Endothelial cell of umbilical vein (primary cell): ENCODE results near the gene PTPN9.
A peak's percentile ranks its signal among the peaks of the same experiment; 100 is the strongest.

Experiments used
- EZH2 ChIP-seq: IDR thresholded peaks from 2 replicates; pipeline ENCODE4 v1.6.1; 2012; ENCODE audit warnings: borderline replicate concordance, low read depth, mild to moderate bottlenecking, moderate library complexity, low read length, inconsistent platforms; ENCODE audit not compliant: severe bottlenecking
- FOS ChIP-seq: IDR thresholded peaks from 2 replicates; pipeline ENCODE4 v1.6.1; 2011; ENCODE audit warnings: mild to moderate bottlenecking, low read length, moderate library complexity, borderline replicate concordance; ENCODE audit not compliant: insufficient read depth
- GATA2 ChIP-seq: IDR thresholded peaks from 2 replicates; pipeline ENCODE4 v1.7.0; 2011; ENCODE audit warnings: low read depth, mild to moderate bottlenecking, moderate library complexity, mixed read lengths, low read length; ENCODE audit not compliant: insufficient read length, insufficient read depth
- JUN ChIP-seq: IDR thresholded peaks from 2 replicates; pipeline ENCODE4 v1.6.1; 2011; ENCODE audit warnings: borderline replicate concordance, low read depth; ENCODE audit not compliant: insufficient read length, insufficient read depth
- POLR2A ChIP-seq: IDR thresholded peaks from 2 replicates; pipeline ENCODE4 v1.6.1; 2012; ENCODE audit warnings: low read depth, mild to moderate bottlenecking, control low read depth, low read length
- POLR2AphosphoS5 ChIP-seq: IDR thresholded peaks from 2 replicates; pipeline ENCODE4 v1.6.1; 2012; ENCODE audit warnings: low read depth, mild to moderate bottlenecking, control low read depth, low read length, moderate library complexity; ENCODE audit not compliant: insufficient read depth
- TF ChIP-seq, protein P1 (sequence below), 2 donors: IDR thresholded peaks; 1 replicate in 1 of 2; 2 replicates in 1 of 2; pipeline ENCODE4 v1.5.1; 2011; ENCODE audit warnings: low read length in 2 of 2, mild to moderate bottlenecking in 2 of 2, moderate library complexity in 2 of 2, control low read depth in 1 of 2, inconsistent platforms in 1 of 2, low read depth in 1 of 2; ENCODE audit not compliant: insufficient read depth in 1 of 2; ENCODE audit errors: extremely low read depth in 1 of 2
- TF ChIP-seq, protein P2 (sequence below): IDR thresholded peaks from 2 replicates; pipeline ENCODE4 v1.6.1; 2011; ENCODE audit not compliant: insufficient read depth, insufficient read length

DNA sequence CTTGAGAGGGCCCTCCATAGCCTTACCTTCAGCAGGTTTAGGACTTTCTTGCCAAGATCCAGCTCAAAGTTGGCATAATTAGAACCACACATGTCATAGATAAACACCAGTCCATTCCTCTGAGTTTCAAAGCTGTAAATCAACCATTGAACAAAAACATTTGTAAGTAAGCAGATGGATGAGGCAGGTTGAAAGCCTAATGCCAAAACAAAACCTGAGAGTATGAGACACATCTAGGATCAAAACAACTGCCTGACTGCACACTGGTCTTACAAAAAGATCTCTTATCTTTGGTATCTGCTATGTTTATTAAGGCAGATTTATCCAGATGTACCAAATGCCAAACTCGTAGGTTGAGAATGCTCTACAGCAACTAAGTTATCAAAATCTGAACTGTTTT is 61.9 kb downstream of the PTPN9 start:
- TF ChIP-seq, protein P1, sequence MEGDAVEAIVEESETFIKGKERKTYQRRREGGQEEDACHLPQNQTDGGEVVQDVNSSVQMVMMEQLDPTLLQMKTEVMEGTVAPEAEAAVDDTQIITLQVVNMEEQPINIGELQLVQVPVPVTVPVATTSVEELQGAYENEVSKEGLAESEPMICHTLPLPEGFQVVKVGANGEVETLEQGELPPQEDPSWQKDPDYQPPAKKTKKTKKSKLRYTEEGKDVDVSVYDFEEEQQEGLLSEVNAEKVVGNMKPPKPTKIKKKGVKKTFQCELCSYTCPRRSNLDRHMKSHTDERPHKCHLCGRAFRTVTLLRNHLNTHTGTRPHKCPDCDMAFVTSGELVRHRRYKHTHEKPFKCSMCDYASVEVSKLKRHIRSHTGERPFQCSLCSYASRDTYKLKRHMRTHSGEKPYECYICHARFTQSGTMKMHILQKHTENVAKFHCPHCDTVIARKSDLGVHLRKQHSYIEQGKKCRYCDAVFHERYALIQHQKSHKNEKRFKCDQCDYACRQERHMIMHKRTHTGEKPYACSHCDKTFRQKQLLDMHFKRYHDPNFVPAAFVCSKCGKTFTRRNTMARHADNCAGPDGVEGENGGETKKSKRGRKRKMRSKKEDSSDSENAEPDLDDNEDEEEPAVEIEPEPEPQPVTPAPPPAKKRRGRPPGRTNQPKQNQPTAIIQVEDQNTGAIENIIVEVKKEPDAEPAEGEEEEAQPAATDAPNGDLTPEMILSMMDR (IDR thresholded peaks at IDR 0.05; ENCODE audit: extremely low read depth in 1 of 2, insufficient read depth in 1 of 2, low read depth in 1 of 2, low read length in 2 of 2): no peak
- TF ChIP-seq POLR2AphosphoS5 (no peak), EZH2 (no peak), JUN (no peak), POLR2A (no peak), FOS (no peak), GATA2 (peak; percentile 8)
- TF ChIP-seq, protein P2, sequence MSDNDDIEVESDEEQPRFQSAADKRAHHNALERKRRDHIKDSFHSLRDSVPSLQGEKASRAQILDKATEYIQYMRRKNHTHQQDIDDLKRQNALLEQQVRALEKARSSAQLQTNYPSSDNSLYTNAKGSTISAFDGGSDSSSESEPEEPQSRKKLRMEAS: no peak
